H1 (cell line): ENCODE data around the gene DEUP1. TPM values are rescaled to one million over a fixed set of nuclear protein-coding genes. Genes with fewer than 3 reads are reported as not detected.

Source experiments
- CTCF ChIA-PET: fragments of 300-600 bp; sonication (Branson Sonifier 250); formaldehyde crosslinking; loops from one replicate; lab custom pipeline; 2021; ENCODE audit not compliant: partially characterized antibody; lab: Charles Lee
- POLR2A ChIA-PET: fragments of 300-600 bp; sonication (Branson Sonifier 250); formaldehyde crosslinking; loops from one replicate; lab custom pipeline; 2021; ENCODE audit warnings: inconsistent platforms; ENCODE audit not compliant: partially characterized antibody; lab: Charles Lee
- DNase-seq, 2 experiments: peaks; one replicate each; pipeline versions ENCODE4 v3.0.0 to v3.0.0-alpha.2; 2010 to 2022; ENCODE audit warnings: low spot score in 2 of 2, low read depth in 1 of 2, mixed read lengths in 1 of 2
- FAIRE-seq: peaks from 2 replicates; lab custom pipeline; 2011; peaks lifted over from hg19 to GRCh38; lab: Jason Lieb, UNC
- H2AFZ ChIP-seq: 2 replicates; pipeline ENCODE4 v1.8.1; 2012; ENCODE audit warnings: low read length, inconsistent platforms
- H2AK5ac ChIP-seq: 2 replicates; pipeline ENCODE4 v1.6.1; 2013; ENCODE audit warnings: low read depth, low read length
- H2BK120ac ChIP-seq: replicated peaks from 2 replicates; pipeline ENCODE3; 2013; ENCODE audit warnings: low read depth, low read length, inconsistent platforms
- H2BK12ac ChIP-seq: 2 replicates; pipeline ENCODE4 v1.6.1; 2013; ENCODE audit warnings: low read depth, low read length
- H2BK15ac ChIP-seq: 2 replicates; pipeline ENCODE4 v1.6.1; 2013; ENCODE audit warnings: low read length
- H2BK20ac ChIP-seq: 2 replicates; pipeline ENCODE4 v1.6.1; 2013; ENCODE audit warnings: low read length
- H2BK5ac ChIP-seq: 2 replicates; pipeline ENCODE4 v1.6.1; 2013; ENCODE audit warnings: low read depth, low read length
- H3K14ac ChIP-seq: 2 replicates; pipeline ENCODE4 v1.6.1; 2013; ENCODE audit warnings: inconsistent platforms; ENCODE audit not compliant: insufficient read length
- H3K18ac ChIP-seq: 2 replicates; pipeline ENCODE4 v1.6.1; 2013; ENCODE audit warnings: low read length; ENCODE audit errors: extremely low read depth
- H3K23ac ChIP-seq: 2 replicates; pipeline ENCODE4 v1.6.1; 2013; ENCODE audit warnings: inconsistent platforms; ENCODE audit not compliant: insufficient read length
- H3K23me2 ChIP-seq: 2 replicates; pipeline ENCODE4 v1.6.1; 2013; ENCODE audit warnings: low read depth, low read length
- H3K27ac ChIP-seq: 2 replicates; pipeline ENCODE4 v1.6.1; 2011; ENCODE audit warnings: low read depth, low read length, inconsistent platforms
- H3K27me3 ChIP-seq, 4 experiments: replicated peaks in 1 of 4; 1 replicate in 1 of 4; 2 replicates in 3 of 4; pipeline versions ENCODE4 v1.6.1 to v1.8.1; 2011 to 2013; ENCODE audit warnings: low read length in 3 of 4, mild to moderate bottlenecking in 3 of 4, inconsistent platforms in 2 of 4, mixed read lengths in 2 of 4, moderate library complexity in 1 of 4; ENCODE audit not compliant: control insufficient read depth in 3 of 4, insufficient read depth in 3 of 4; ENCODE audit errors: extremely low read depth in 1 of 4
- H3K36me3 ChIP-seq, 4 experiments: 2 replicates each; pipeline versions ENCODE4 v1.6.1 to v1.8.1; 2011 to 2013; ENCODE audit warnings: mild to moderate bottlenecking in 4 of 4, low read length in 3 of 4, moderate library complexity in 2 of 4, control low read depth in 1 of 4, inconsistent platforms in 1 of 4; ENCODE audit not compliant: insufficient read depth in 4 of 4, control insufficient read depth in 2 of 4
- H3K4ac ChIP-seq: replicated peaks from 2 replicates; pipeline ENCODE3; 2013; ENCODE audit warnings: low read length, low read depth, mixed read lengths, inconsistent platforms; ENCODE audit not compliant: insufficient read length
- H3K4me1 ChIP-seq, 4 experiments: replicated peaks in 1 of 4; 1 replicate in 1 of 4; 2 replicates in 3 of 4; pipeline versions ENCODE4 v1.6.1 to v1.8.1; 2011 to 2013; ENCODE audit warnings: low read length in 3 of 4, inconsistent platforms in 2 of 4, mixed read lengths in 1 of 4; ENCODE audit not compliant: insufficient read depth in 4 of 4, control insufficient read depth in 3 of 4
- H3K4me2 ChIP-seq, 2 experiments: 2 replicates each; pipeline versions ENCODE4 v1.6.1 to v1.8.1; 2011 to 2013; ENCODE audit warnings: low read depth in 2 of 2, low read length in 2 of 2, control low read depth in 1 of 2, inconsistent platforms in 1 of 2, mild to moderate bottlenecking in 1 of 2; ENCODE audit not compliant: insufficient read depth in 1 of 2
- H3K4me3 ChIP-seq, 4 experiments: fragments of 200-600, 300-600 bp in 1 of 4; sonication (generic), shearing (Covaris generic), sonication (Bioruptor Twin) in 1 of 4; 2 replicates each; pipeline versions ENCODE4 v1.5.1 to v1.8.1; 2011 to 2016; ENCODE audit warnings: low read length in 4 of 4, low read depth in 3 of 4, control low read depth in 2 of 4, inconsistent platforms in 2 of 4, mild to moderate bottlenecking in 2 of 4, mixed read lengths in 1 of 4, moderate library complexity in 1 of 4; ENCODE audit not compliant: insufficient read depth in 2 of 4; ENCODE audit errors: extremely low read depth in 1 of 4
- H3K56ac ChIP-seq: replicated peaks from 2 replicates; pipeline ENCODE3; 2013; ENCODE audit warnings: low read depth, mild to moderate bottlenecking, mixed read lengths, low read length, inconsistent platforms; ENCODE audit not compliant: insufficient read length
- H3K79me1 ChIP-seq: 2 replicates; pipeline ENCODE4 v1.6.1; 2013; ENCODE audit warnings: low read depth, low read length, control low read depth
- H3K79me2 ChIP-seq, 2 experiments: 2 replicates each; pipeline versions ENCODE4 v1.6.1 to v1.8.1; 2012 to 2013; ENCODE audit warnings: low read length in 2 of 2, mild to moderate bottlenecking in 2 of 2, inconsistent platforms in 1 of 2; ENCODE audit not compliant: insufficient read depth in 2 of 2, control insufficient read depth in 1 of 2
- H3K9ac ChIP-seq, 4 experiments: replicated peaks in 1 of 4; 1 replicate in 1 of 4; 2 replicates in 3 of 4; pipeline versions ENCODE4 v1.6.1 to v1.8.1; 2011 to 2013; ENCODE audit warnings: low read depth in 3 of 4, low read length in 3 of 4, control low read depth in 2 of 4, mild to moderate bottlenecking in 2 of 4, moderate library complexity in 2 of 4, inconsistent platforms in 1 of 4; ENCODE audit errors: extremely low read depth in 1 of 4
- H3K9me3 ChIP-seq, 2 experiments: 2 replicates each; pipeline versions ENCODE4 v1.6.1 to v1.8.1; 2012 to 2013; ENCODE audit warnings: mild to moderate bottlenecking in 2 of 2, moderate library complexity in 2 of 2, control low read depth in 1 of 2, inconsistent platforms in 1 of 2, low read depth in 1 of 2, low read length in 1 of 2, mixed read lengths in 1 of 2; ENCODE audit not compliant: insufficient read depth in 2 of 2
- H4K20me1 ChIP-seq, 2 experiments: replicated peaks in 1 of 2; 2 replicates each; pipeline versions ENCODE3 to v1.8.1; 2011 to 2013; ENCODE audit warnings: inconsistent platforms in 2 of 2, low read length in 2 of 2, mild to moderate bottlenecking in 1 of 2; ENCODE audit not compliant: insufficient read depth in 2 of 2, control insufficient read depth in 1 of 2
- H4K5ac ChIP-seq: 2 replicates; pipeline ENCODE4 v1.6.1; 2013; ENCODE audit warnings: low read length, low read depth, mixed read lengths, inconsistent platforms; ENCODE audit not compliant: insufficient read length
- H4K8ac ChIP-seq: 2 replicates; pipeline ENCODE4 v1.8.0; 2013; ENCODE audit warnings: mild to moderate bottlenecking, moderate library complexity, low read length, inconsistent platforms; ENCODE audit not compliant: insufficient read depth; ENCODE audit errors: extremely low read depth
- H4K91ac ChIP-seq: replicated peaks from 2 replicates; pipeline ENCODE3; 2013; ENCODE audit warnings: low read length, mixed read lengths, inconsistent platforms; ENCODE audit not compliant: insufficient read length
- SP2 ChIP-seq: IDR thresholded peaks from 2 replicates; pipeline ENCODE4 v1.6.1; 2012; ENCODE audit warnings: mild to moderate bottlenecking, low read length, inconsistent platforms
- polyA plus RNA-seq, 7 experiments: library from polyadenylated mRNA; depleted of rRNA in 3 of 7; stranded (reverse) in 5 of 7; unstranded in 2 of 7; fragments of >200 nt in 5 of 7; fragments of 200-250 nt in 2 of 7; gene quantifications; 1 replicate in 5 of 7; 2 replicates in 1 of 7; 4 replicates in 1 of 7; pipeline versions ENCODE4 v1.2.1 to v1.2.3, GENCODE V29; 2011 to 2013; ENCODE audit warnings: missing spikeins in 2 of 7, mixed read lengths in 2 of 7
- total RNA-seq: library from RNA; stranded (reverse); fragmentation: NEBNext Ultra II Directional; extraction: Animal tissue kit (Norgen Biotek cat#: 25700); gene quantifications from 2 replicates; pipeline ENCODE4 v1.2.1, GENCODE V29; 2021

The DEUP1 gene
- total and polyA plus RNA-seq, 2 of the 8 experiments (the other 6 are each of a cell fraction or from before 2014, with no cell fraction given): 0.45 TPM; not detected in 1

DNA sequence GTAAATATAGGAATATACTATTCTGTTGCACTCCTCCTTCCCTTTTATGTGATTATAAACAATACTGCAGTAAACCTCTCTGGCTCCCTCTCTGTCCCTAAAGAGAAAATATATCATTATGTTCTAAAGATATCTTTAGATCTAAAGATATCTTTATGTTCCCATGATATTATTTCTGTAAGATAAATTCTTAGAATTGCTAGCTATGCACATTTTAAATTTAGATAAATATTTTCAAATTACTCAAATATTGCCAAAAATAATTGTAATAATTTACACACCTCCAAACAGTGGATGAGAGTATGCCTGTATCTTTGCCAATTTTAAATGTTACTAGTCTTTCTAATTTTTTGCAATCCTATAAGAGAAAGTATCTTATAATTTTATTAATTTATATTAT, 10.3 kb upstream of the DEUP1 start:
- no peak overlapping the region for H2BK5ac ChIP-seq
- ChIA-PET CTCF (interaction anchor here (0.5 to 0.6 kb wide), 2 partner anchors 92 to 260 kb away, joined by 3 to 5 read pairs; no protein-coding TSS in a partner anchor), POLR2A (interaction anchor here (0.6 to 1.0 kb wide), 2 partner anchors 11 to 193 kb away, joined by 3 read pairs; partner anchors contain the start of gene DEUP1)
- H3K4me2 ChIP-seq: no peak overlapping the region
- no peaks in the 10 kb centered on the region for H3K79me2 ChIP-seq
- FAIRE-seq: no peak
- H4K5ac ChIP-seq: no peak overlapping the region
- H2AFZ ChIP-seq: no peak overlapping the region
- no peak overlapping the region for H3K4me3 ChIP-seq
- no peaks in the 10 kb centered on the region for H3K36me3 ChIP-seq
- H3K18ac ChIP-seq: no peak overlapping the region
- no peak overlapping the region for H2BK15ac ChIP-seq
- H2AK5ac ChIP-seq: no peak overlapping the region
- H2BK12ac ChIP-seq: no peak overlapping the region
- H2BK120ac ChIP-seq: no peak overlapping the region
- no peaks in the 10 kb centered on the region for H3K23me2 ChIP-seq
- no peak overlapping the region for H4K8ac ChIP-seq
- no peaks in the 10 kb centered on the region for H4K20me1 ChIP-seq
- H3K27me3 ChIP-seq: peaks cover 0 to 1% (median 0%) of the 10 kb centered on the region in 4 experiments; a peak in 1 of 7 replicates
- no peaks in the 10 kb centered on the region for H3K4me1 ChIP-seq
- no peak overlapping the region for H3K56ac ChIP-seq
- no peak overlapping the region for H2BK20ac ChIP-seq
- H3K4ac ChIP-seq: no peak overlapping the region
- TF ChIP-seq SP2: no peak
- TF ChIP-seq, all 59 proteins: peak for 0
- Histone ChIP-seq H3K9ac (no peak overlapping the region), H3K79me1 (no peaks in the 10 kb centered on the region), H3K27ac (no peak overlapping the region), H3K23ac (no peak overlapping the region), H3K14ac (no peak overlapping the region), H3K9me3 (peaks cover 1 to 4% of the 10 kb centered on the region in 2 experiments; a peak in 1 of 4 replicates), H4K91ac (no peak overlapping the region)
- DNase-seq: no peak
